ENCODE results near the gene ATOH8.

ATOH8 gene

GRCh38 chr2:85769236-85769982, 15.6 kb downstream of the ATOH8 start:
- no peak overlapping the region for H3K4me3 ChIP-seq (ENCODE audit: low read length in 2 of 2)
- peaks cover 26 to 29% of the 10 kb centered on the region in 2 donors for H3K4me1 ChIP-seq (ENCODE audit: control insufficient read depth in 2 of 2, insufficient read depth in 2 of 2, low read length in 2 of 2)
- no peaks in the 10 kb centered on the region for H3K27me3 ChIP-seq (ENCODE audit: control insufficient read depth in 2 of 2, insufficient read depth in 2 of 2, low read length in 2 of 2)
- H3K9ac ChIP-seq (ENCODE audit: low read depth in 1 of 2, low read length in 2 of 2): no peak overlapping the region
- no peaks in the 10 kb centered on the region for H3K36me3 ChIP-seq (ENCODE audit: control insufficient read depth in 2 of 2, insufficient read depth in 2 of 2, low read length in 2 of 2)
- H3K9me3 ChIP-seq (ENCODE audit: control insufficient read depth in 2 of 2, low read length in 2 of 2): no peaks in the 10 kb centered on the region
- H3K27ac ChIP-seq (ENCODE audit: low read depth in 2 of 2, low read length in 2 of 2): no peak overlapping the region

GRCh38 chr2:85769983-85770362, 16.2 kb downstream of the ATOH8 start:
- Histone ChIP-seq H3K27ac (ENCODE audit: low read depth in 2 of 2, low read length in 2 of 2) (no peak overlapping the region), H3K27me3 (ENCODE audit: control insufficient read depth in 2 of 2, insufficient read depth in 2 of 2, low read length in 2 of 2) (no peaks in the 10 kb centered on the region), H3K9ac (ENCODE audit: low read depth in 1 of 2, low read length in 2 of 2) (no peak overlapping the region), H3K4me3 (ENCODE audit: low read length in 2 of 2) (no peak overlapping the region), H3K9me3 (ENCODE audit: control insufficient read depth in 2 of 2, low read length in 2 of 2) (no peaks in the 10 kb centered on the region), H3K36me3 (ENCODE audit: control insufficient read depth in 2 of 2, insufficient read depth in 2 of 2, low read length in 2 of 2) (no peaks in the 10 kb centered on the region), H3K4me1 (ENCODE audit: control insufficient read depth in 2 of 2, insufficient read depth in 2 of 2, low read length in 2 of 2) (peaks cover 26 to 29% of the 10 kb centered on the region in 2 donors)

GRCh38 chr2:85770369-85770768, 16.6 kb downstream of the ATOH8 start:
- peaks cover 26 to 29% of the 10 kb centered on the region in 2 donors for H3K4me1 ChIP-seq (ENCODE audit: control insufficient read depth in 2 of 2, insufficient read depth in 2 of 2, low read length in 2 of 2)
- no peaks in the 10 kb centered on the region for H3K36me3 ChIP-seq (ENCODE audit: control insufficient read depth in 2 of 2, insufficient read depth in 2 of 2, low read length in 2 of 2)
- H3K27me3 ChIP-seq (ENCODE audit: control insufficient read depth in 2 of 2, insufficient read depth in 2 of 2, low read length in 2 of 2): no peaks in the 10 kb centered on the region
- no peaks in the 10 kb centered on the region for H3K9me3 ChIP-seq (ENCODE audit: control insufficient read depth in 2 of 2, low read length in 2 of 2)
- no peak overlapping the region for H3K27ac ChIP-seq (ENCODE audit: low read depth in 2 of 2, low read length in 2 of 2)
- no peak overlapping the region for H3K9ac ChIP-seq (ENCODE audit: low read depth in 1 of 2, low read length in 2 of 2)
- no peak overlapping the region for H3K4me3 ChIP-seq (ENCODE audit: low read length in 2 of 2)

GRCh38 chr2:85770786-85771409, 17.1 kb downstream of the ATOH8 start:
- no peak overlapping the region for H3K4me3 ChIP-seq (ENCODE audit: low read length in 2 of 2)
- H3K9me3 ChIP-seq (ENCODE audit: control insufficient read depth in 2 of 2, low read length in 2 of 2): no peaks in the 10 kb centered on the region
- H3K27ac ChIP-seq (ENCODE audit: low read depth in 2 of 2, low read length in 2 of 2): no peak overlapping the region
- no peaks in the 10 kb centered on the region for H3K27me3 ChIP-seq (ENCODE audit: control insufficient read depth in 2 of 2, insufficient read depth in 2 of 2, low read length in 2 of 2)
- H3K4me1 ChIP-seq (ENCODE audit: control insufficient read depth in 2 of 2, insufficient read depth in 2 of 2, low read length in 2 of 2): peaks cover 26 to 29% of the 10 kb centered on the region in 2 donors
- no peak overlapping the region for H3K9ac ChIP-seq (ENCODE audit: low read depth in 1 of 2, low read length in 2 of 2)
- H3K36me3 ChIP-seq (ENCODE audit: control insufficient read depth in 2 of 2, insufficient read depth in 2 of 2, low read length in 2 of 2): no peaks in the 10 kb centered on the region

- Histone ChIP-seq H3K9ac (ENCODE audit: low read depth in 1 of 2, low read length in 2 of 2) (no peak overlapping the region), H3K36me3 (ENCODE audit: control insufficient read depth in 2 of 2, insufficient read depth in 2 of 2, low read length in 2 of 2) (no peaks in the 10 kb centered on the region), H3K9me3 (ENCODE audit: control insufficient read depth in 2 of 2, low read length in 2 of 2) (no peaks in the 10 kb centered on the region), H3K4me3 (ENCODE audit: low read length in 2 of 2) (no peak overlapping the region), H3K27ac (ENCODE audit: low read depth in 2 of 2, low read length in 2 of 2) (peak overlapping the region; percentile 42 to 49), H3K4me1 (ENCODE audit: control insufficient read depth in 2 of 2, insufficient read depth in 2 of 2, low read length in 2 of 2) (peaks cover 26 to 29% of the 10 kb centered on the region in 2 donors), H3K27me3 (ENCODE audit: control insufficient read depth in 2 of 2, insufficient read depth in 2 of 2, low read length in 2 of 2) (no peaks in the 10 kb centered on the region)
Observed at GRCh38 chr2:85771486-85771885, 17.7 kb downstream of the ATOH8 start.

- Histone ChIP-seq H3K27me3 (ENCODE audit: control insufficient read depth in 2 of 2, insufficient read depth in 2 of 2, low read length in 2 of 2) (no peaks in the 10 kb centered on the region), H3K4me1 (ENCODE audit: control insufficient read depth in 2 of 2, insufficient read depth in 2 of 2, low read length in 2 of 2) (peaks cover 26 to 29% of the 10 kb centered on the region in 2 donors), H3K4me3 (ENCODE audit: low read length in 2 of 2) (peak overlapping the region; percentile 10 to 31), H3K9ac (ENCODE audit: low read depth in 1 of 2, low read length in 2 of 2) (no peak overlapping the region), H3K36me3 (ENCODE audit: control insufficient read depth in 2 of 2, insufficient read depth in 2 of 2, low read length in 2 of 2) (no peaks in the 10 kb centered on the region), H3K9me3 (ENCODE audit: control insufficient read depth in 2 of 2, low read length in 2 of 2) (no peaks in the 10 kb centered on the region), H3K27ac (ENCODE audit: low read depth in 2 of 2, low read length in 2 of 2) (peak overlapping the region; percentile 42 to 49)
Observed at GRCh38 chr2:85772019-85772745, 18.4 kb downstream of the ATOH8 start.

GRCh38 chr2:85772841-85773491, 19.2 kb downstream of the ATOH8 start:
- Histone ChIP-seq H3K36me3 (ENCODE audit: control insufficient read depth in 2 of 2, insufficient read depth in 2 of 2, low read length in 2 of 2) (no peaks in the 10 kb centered on the region), H3K27me3 (ENCODE audit: control insufficient read depth in 2 of 2, insufficient read depth in 2 of 2, low read length in 2 of 2) (no peaks in the 10 kb centered on the region), H3K4me1 (ENCODE audit: control insufficient read depth in 2 of 2, insufficient read depth in 2 of 2, low read length in 2 of 2) (peaks cover 26 to 29% of the 10 kb centered on the region in 2 donors), H3K27ac (ENCODE audit: low read depth in 2 of 2, low read length in 2 of 2) (peak overlapping the region; percentile 49 to 62), H3K9ac (ENCODE audit: low read depth in 1 of 2, low read length in 2 of 2) (peak overlapping the region in 1 of 2 donors; percentile 3), H3K9me3 (ENCODE audit: control insufficient read depth in 2 of 2, low read length in 2 of 2) (no peaks in the 10 kb centered on the region), H3K4me3 (ENCODE audit: low read length in 2 of 2) (peak overlapping the region in 1 of 2 donors; percentile 10)

GRCh38 chr2:85773692-85774091, 19.9 kb downstream of the ATOH8 start:
- Histone ChIP-seq H3K9ac (ENCODE audit: low read depth in 1 of 2, low read length in 2 of 2) (no peak overlapping the region), H3K27me3 (ENCODE audit: control insufficient read depth in 2 of 2, insufficient read depth in 2 of 2, low read length in 2 of 2) (no peaks in the 10 kb centered on the region), H3K27ac (ENCODE audit: low read depth in 2 of 2, low read length in 2 of 2) (no peak overlapping the region), H3K36me3 (ENCODE audit: control insufficient read depth in 2 of 2, insufficient read depth in 2 of 2, low read length in 2 of 2) (no peaks in the 10 kb centered on the region), H3K4me1 (ENCODE audit: control insufficient read depth in 2 of 2, insufficient read depth in 2 of 2, low read length in 2 of 2) (peaks cover 25% of the 10 kb centered on the region in 2 donors), H3K4me3 (ENCODE audit: low read length in 2 of 2) (no peak overlapping the region), H3K9me3 (ENCODE audit: control insufficient read depth in 2 of 2, low read length in 2 of 2) (no peaks in the 10 kb centered on the region)

GRCh38 chr2:85774126-85774978, 20.6 kb downstream of the ATOH8 start:
- no peak overlapping the region for H3K27ac ChIP-seq (ENCODE audit: low read depth in 2 of 2, low read length in 2 of 2)
- H3K4me1 ChIP-seq (ENCODE audit: control insufficient read depth in 2 of 2, insufficient read depth in 2 of 2, low read length in 2 of 2): peaks cover 19 to 25% of the 10 kb centered on the region in 2 donors
- H3K4me3 ChIP-seq (ENCODE audit: low read length in 2 of 2): no peak overlapping the region
- H3K36me3 ChIP-seq (ENCODE audit: control insufficient read depth in 2 of 2, insufficient read depth in 2 of 2, low read length in 2 of 2): no peaks in the 10 kb centered on the region
- H3K9ac ChIP-seq (ENCODE audit: low read depth in 1 of 2, low read length in 2 of 2): no peak overlapping the region
- H3K9me3 ChIP-seq (ENCODE audit: control insufficient read depth in 2 of 2, low read length in 2 of 2): no peaks in the 10 kb centered on the region
- no peaks in the 10 kb centered on the region for H3K27me3 ChIP-seq (ENCODE audit: control insufficient read depth in 2 of 2, insufficient read depth in 2 of 2, low read length in 2 of 2)

Measured in mucosa of rectum (tissue), 2 donors.